ENCODE data around the gene NHLRC3.

DNA sequence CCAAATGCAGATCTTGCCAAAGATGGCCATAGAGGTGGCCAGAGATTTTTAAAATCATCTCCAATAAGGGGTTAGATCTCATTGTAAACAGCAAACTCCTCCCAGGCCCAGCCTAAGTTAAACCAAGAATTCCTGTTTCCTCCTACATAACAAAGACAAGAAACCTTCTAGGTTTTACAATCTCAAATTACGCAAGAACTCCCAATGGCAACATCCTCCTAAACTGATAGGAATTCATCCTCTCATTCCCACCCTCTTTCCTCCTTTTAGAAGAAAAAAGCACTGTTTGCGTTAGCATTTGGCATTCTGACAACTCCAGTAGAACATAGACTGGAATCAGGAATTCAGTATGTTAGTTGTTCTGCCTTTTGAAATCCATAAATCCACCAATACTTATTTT lies 14.9 kb upstream of the NHLRC3 start:
- TF ChIP-seq, protein P1, sequence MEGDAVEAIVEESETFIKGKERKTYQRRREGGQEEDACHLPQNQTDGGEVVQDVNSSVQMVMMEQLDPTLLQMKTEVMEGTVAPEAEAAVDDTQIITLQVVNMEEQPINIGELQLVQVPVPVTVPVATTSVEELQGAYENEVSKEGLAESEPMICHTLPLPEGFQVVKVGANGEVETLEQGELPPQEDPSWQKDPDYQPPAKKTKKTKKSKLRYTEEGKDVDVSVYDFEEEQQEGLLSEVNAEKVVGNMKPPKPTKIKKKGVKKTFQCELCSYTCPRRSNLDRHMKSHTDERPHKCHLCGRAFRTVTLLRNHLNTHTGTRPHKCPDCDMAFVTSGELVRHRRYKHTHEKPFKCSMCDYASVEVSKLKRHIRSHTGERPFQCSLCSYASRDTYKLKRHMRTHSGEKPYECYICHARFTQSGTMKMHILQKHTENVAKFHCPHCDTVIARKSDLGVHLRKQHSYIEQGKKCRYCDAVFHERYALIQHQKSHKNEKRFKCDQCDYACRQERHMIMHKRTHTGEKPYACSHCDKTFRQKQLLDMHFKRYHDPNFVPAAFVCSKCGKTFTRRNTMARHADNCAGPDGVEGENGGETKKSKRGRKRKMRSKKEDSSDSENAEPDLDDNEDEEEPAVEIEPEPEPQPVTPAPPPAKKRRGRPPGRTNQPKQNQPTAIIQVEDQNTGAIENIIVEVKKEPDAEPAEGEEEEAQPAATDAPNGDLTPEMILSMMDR (IDR thresholded peaks at IDR 0.05) = no peak
- TF ChIP-seq EP300 (IDR thresholded peaks at IDR 0.05) (no peak), POLR2A (IDR thresholded peaks at IDR 0.05) (no peak)
